GM18511 (cell line): ENCODE data around the gene CCDC33.

Source experiments
- ATAC-seq: cut with Tn5 transposase; IDR thresholded peaks from one replicate; pipeline ENCODE4 v1.9.1; 2021; ENCODE audit warnings: mild to moderate bottlenecking, moderate library complexity; ENCODE audit not compliant: unreplicated experiment

The CCDC33 gene

DNA sequence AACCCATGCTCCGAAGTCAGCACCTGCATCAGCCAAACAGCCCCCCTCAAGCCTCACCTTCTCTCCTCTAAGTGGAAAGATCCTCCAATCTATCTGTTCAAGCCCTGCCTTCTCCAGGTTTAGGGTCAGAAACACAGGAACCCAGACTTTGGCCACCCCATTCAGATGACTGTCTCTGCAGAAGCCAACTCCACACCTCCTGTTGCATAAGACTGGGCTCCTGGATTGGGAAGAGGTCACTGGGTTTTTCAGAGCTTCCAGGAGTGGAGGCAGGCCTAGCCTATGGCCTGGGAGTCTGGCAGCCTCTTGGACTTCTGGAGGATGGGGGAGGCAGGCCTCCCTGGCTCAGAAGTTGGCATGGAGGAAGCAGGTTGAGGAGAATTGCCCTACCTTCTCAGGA lies 21.5 kb downstream of the CCDC33 start:
- no peak for ATAC-seq

- no peak for ATAC-seq
Measured at GRCh38 chr15:74258456-74259291, 22.5 kb downstream of the CCDC33 start.

DNA sequence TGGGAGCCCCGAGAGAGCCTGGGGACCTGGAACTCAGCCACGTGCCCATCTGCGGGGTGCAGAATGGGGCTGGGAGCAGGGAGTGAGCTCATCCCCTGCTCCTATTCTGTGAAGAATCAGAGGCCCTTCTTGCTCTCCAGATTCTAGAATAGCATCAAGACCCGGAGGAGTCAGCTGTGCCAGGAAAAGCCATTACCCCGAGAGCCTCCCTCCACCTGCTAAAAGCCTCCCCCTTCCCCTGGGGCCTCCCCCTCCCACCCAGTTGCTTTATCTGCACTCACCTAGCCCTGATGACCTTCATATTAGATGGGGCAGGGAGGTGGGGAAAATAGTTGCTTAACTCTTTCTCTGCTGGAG lies 23.1 kb downstream of the CCDC33 start:
- ATAC-seq = no peak

DNA sequence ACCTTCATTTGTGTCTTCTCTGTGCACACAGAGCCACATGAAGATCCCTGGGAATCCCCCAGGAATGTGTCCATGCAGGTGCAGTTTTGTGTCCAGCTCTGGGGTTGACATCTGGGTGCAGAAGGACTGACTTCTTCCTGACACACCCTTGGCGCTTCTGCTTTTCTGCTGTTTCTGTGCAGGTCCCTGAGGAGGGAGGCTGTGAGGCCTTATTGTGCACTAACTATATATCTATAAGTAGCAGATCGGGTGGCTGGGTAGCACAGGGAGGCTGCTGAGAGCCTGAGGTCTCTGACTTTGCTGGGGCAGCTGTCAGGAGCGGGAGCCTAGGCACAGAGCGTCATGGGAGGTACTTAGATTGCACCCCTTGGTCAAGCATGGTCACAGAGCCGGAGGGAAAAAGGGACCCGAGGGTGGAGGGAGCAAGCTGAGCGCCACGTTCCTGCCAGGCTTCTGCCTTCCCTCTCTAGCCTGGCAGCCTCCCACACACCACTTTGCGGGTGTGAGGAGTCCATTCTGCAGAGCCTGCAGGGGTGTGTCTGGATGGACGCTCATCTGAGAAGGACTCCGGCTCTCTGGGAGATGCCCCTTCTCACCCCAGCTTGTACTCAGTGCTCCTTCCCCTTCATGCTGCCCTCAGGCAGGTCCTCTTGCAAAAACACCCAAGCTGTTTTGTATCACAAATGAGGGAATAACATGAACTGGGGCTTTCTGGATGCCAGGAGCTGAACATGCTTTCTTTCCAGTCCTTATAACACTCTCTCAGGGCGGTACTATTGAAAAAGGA lies 23.9 kb downstream of the CCDC33 start:
- ATAC-seq = no peak

DNA sequence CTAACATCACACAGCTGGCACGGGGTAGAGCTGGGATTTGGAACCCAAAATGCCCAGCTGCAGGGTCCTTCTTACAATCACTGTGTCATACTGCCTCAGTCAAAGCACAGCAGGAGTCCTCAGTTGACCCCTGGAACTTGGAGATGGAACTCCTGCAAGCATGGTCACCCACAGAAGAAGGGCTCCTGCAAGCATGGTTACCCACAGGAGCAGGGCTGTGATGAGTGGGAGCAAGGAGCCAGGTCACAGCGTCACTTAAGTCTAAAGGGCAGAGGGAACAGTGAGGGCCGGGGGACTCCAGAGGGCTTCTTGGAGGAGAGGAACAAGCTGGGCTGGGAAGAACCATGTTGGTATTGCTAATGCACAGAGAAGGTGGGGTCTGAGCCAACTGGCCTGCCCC lies 24.9 kb downstream of the CCDC33 start:
- no peak for ATAC-seq

DNA sequence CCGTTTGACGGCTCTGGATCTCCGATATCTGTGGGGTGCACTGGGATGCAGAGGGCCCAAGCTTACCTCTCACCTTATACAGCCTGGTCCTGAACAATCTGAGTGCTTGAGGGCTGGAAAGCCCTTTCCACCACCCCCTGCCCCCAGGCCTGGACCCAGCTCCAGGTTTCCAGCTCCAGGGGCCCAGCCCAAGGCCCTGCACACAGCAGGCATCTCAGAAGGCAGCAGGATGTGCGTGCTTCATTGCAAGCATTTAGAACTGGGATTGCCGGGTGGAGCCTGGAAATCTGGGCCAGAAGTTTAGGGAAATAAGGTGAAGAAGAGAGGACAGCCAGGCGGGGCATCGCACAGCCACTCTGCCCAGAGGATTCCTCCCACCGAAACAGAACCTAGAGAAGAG lies 25.6 kb downstream of the CCDC33 start:
- no peak for ATAC-seq

DNA sequence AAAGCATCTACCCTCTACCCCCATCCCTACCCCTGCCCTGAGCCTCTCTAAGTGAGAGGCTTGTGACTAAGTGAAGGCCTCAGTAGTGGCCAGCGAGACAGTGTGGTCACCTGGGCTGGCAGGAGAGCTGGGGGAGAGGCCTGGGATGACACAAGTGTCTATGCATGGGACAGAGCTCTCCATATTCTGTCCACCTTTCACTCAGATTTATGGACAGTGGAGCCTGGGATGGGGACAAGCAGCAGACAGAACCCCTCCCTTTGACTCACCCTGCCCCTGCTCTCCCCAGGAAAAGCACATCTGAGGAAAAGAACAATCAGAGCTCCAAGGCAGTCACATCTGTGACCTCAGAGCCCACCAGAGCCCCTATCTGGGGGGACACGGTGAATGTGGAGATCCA lies 26.0 kb downstream of the CCDC33 start:
- no peak for ATAC-seq

DNA sequence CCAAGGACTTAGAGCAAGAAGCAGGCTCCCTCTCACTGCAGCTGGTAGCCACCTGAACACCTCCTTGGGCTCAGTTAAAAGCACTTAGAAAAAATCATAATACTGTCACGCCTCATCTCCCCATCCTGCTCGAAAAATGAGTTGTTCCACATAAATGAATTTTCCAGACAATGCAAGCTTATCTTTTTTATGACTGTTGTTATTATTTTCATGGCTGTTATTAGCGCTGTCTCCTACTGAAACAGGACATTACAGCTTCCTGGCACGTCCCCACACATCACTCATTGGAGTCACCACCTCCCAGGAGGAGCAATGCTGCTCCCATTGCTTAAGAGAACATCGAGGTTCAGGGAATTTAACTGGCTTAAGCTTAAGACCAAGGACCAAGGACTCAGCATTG lies 26.5 kb downstream of the CCDC33 start:
- no peak for ATAC-seq

DNA sequence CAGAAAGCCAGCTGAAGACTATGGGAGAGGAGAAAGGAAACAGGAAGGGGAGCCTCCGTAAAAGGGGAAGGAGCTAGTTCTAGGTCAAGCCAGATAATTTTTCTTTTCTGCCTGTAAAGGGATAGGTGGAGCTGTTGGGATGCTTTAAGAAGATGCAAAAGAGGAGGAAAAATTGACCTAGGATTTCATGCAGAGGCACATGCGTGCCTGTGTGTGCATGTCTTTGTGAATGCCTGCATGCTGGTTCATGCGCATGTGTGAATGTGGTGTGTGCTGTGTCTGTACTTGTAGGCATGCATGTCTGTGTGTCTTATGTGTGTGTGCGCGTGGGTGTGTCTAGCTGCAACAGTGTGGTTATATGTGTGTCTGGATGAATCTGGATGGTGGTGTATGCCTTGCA lies 27.3 kb downstream of the CCDC33 start:
- no peak for ATAC-seq

- no peak for ATAC-seq
Measured at GRCh38 chr15:74264081-74264501, 28.0 kb downstream of the CCDC33 start.

DNA sequence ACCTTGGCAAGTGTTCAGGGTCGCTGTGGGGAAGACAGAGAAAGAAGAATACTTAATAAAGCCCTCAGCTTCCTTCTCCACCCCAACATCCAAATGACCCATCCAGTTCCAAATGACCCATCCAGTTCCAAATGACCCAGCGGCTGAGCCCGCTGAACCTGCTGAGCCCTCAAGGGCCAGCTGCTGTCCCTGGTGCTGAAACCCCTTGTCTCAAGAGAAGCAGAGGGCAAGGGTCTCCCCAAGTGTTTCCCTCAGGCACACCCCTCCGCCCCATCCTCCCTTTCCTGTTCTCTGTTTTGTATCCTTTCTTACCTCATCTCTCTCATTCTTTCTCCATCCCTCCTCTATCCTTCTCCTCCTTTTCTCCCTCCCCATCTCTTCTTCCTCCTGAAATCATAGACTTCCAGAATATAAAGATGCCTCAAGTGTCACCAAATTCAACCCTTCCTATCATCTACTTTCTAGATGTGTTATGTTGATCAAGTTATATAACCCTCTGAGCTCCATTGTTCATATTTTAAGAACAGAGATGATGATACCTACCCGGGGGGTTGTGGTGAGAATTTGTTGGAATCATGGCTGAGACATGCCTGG lies 29.0 kb downstream of the CCDC33 start:
- no peak for ATAC-seq

DNA sequence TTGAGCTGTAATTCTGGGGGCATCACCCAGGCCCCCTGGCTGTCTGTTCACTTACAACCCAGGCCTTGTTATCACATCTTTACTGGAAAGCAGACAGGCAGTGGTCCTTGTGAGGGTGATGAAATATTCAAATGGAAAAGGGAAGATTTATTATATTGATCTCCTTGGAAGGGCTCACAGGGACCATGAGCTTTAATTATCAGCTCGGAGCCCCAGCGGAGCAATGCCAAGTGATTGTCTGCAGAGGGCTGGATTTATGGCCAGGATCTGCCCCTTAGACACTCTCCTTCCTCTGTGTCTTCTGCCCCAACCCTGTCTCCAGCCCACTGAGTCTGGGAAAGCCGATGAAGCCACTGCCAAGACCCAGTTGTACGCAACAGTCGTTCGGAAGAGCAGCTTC lies 31.9 kb downstream of the CCDC33 start:
- no peak for ATAC-seq

DNA sequence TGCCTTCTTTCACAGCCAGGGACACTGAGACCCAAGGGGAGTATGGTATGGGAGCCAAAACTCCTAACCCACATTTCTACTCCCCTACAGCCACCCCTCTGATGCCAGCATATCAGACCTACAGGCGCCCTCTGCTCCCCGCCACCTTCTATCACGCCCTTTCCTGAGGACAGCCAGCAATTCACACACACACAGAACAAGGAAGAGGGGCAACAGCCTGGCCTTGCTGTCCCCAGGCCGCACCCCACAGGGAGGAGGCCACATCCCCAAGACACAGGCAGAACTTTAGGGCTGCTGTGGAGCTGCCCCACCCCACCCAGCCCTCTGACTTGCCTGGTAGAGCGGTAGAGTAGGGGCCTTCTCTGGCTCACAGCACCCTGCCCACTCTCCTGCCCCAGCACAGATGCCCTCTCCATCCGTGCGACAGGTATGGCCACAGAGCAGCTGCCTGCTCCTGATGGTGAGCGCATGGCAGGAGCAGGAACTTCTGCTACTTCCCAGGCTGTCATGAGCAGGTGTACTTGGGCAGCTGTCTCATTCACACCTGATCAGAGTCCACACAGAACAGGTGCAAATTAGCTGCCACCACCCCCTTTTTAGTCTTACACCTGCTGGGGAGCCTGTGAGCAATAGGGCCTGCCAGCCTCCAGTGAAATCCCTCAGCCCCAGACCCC lies 33.4 kb downstream of the CCDC33 start:
- no peak for ATAC-seq

DNA sequence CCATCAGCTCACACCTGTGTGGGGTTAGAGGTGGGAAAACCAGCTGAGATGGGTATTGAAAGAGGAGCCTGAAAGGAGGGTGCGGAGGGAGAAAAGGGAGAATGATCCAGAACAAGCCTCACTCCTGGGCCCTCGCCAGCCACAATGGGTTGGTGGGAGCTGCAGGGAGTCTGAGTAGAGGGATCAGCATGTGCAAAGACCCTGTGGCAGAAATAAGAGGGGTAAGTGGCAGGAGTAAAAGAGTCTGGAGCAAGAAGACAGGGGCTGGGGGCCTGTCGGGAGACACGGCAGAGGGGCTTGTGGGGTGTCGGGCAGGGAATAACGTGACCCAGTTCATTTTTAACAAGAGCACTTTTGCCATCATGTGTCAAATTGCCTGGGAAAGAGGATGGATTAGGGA lies 34.0 kb downstream of the CCDC33 start:
- ATAC-seq = no peak

GRCh38 chr15:74270854-74271520 lies 34.9 kb downstream of the CCDC33 start:
- ATAC-seq = no peak

DNA sequence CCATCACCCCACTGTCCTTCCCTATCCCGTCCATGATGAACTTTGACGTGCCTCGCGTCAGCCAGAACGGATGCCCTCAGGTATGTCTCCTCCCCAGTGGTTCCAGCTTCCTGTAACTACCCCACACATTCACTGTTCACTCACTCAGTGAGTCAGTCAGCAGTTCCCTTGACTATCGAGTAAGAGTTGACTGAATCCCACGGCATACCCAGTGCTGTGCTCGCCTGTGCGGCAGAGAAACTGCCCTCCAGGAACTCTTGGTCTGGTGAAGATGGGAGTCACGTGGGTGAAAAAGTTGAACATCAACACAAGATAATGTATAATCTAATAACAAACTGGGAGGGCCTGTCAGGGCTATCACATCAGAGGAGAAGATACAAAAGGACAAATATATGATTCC lies 36.7 kb downstream of the CCDC33 start:
- ATAC-seq = no peak

- ATAC-seq = no peak
Measured at GRCh38 chr15:74274470-74275038, 38.4 kb downstream of the CCDC33 start.

DNA sequence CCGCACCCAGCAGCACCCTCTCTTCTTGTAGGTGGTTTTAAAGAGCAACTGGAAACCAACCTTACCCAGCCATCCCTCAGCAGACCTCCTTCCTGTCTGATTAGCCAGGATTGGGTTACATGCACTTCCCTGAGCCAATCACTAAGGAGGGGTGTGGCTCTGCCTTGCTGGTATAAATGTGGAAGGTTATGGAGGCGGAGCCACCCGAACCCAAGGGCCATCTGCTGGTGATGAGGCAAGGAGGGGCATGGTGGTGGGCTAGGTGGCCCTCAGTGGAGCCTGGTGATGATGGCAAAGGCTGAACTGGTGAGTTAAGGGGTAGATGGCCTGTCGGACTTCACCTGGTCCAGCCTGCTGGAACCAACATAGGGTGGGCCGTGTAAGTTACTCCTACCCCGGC lies 39.8 kb downstream of the CCDC33 start:
- ATAC-seq = no peak

DNA sequence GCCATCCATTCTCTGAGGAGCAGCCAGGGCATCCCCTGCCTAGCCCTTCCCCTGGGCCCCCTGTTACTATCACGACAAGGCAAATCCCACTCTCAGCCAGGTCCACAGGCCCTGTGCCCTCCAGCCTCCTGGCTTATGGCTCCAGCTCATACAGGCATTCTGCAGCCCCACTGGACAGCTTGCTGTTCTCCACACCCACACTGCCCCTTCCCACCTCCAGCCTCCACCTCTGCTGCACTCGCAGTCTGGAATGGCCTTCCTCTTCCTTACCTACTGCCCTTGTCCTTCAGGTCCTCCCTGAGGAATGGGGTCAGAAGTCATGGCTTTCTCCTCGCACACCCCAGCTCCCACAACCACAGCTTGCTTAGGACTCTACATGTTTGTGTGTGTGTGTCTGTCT lies 40.4 kb downstream of the CCDC33 start:
- ATAC-seq = no peak

- ATAC-seq = no peak
Measured at GRCh38 chr15:74277242-74277810, 41.2 kb downstream of the CCDC33 start.
